AG04450 (cell line): ENCODE measurements around the gene TRIM40. TPM values are rescaled to one million over a fixed set of nuclear protein-coding genes. Genes with fewer than 3 reads are reported as not detected.
A peak's percentile ranks its signal among the peaks of the same experiment; 100 is the strongest.

Experiments
- CTCF ChIA-PET: fragments of 300-600, 350-600 bp; formaldehyde crosslinking; extraction: SDS; loops from one replicate; lab custom pipeline; 2022; ENCODE audit warnings: antibody characterized with exemption, inconsistent platforms; lab: Charles Lee
- POLR2A ChIA-PET: fragments of 350-600 bp; formaldehyde crosslinking; extraction: SDS; loops from one replicate; lab custom pipeline; 2021; ENCODE audit warnings: antibody characterized with exemption, inconsistent platforms; lab: Yijun Ruan, JAX
- DNase-seq: peaks from one replicate; pipeline ENCODE4 v3.0.0-alpha.2; 2011; ENCODE audit warnings: low read depth, low spot score
- H3K27ac ChIP-seq: one replicate; pipeline ENCODE4 v1.5.1; 2012; ENCODE audit warnings: low read depth, low read length, control low read depth
- H3K27me3 ChIP-seq: one replicate; pipeline ENCODE4 v1.6.0; 2012; ENCODE audit warnings: low read length; ENCODE audit not compliant: control insufficient read depth, insufficient read depth
- H3K4me3 ChIP-seq: 2 replicates; pipeline ENCODE4 v1.5.1; 2011; ENCODE audit warnings: mild to moderate bottlenecking, low read depth, low read length, control low read depth
- H3K9me3 ChIP-seq: 2 replicates; pipeline ENCODE4 v1.5.1; 2012; ENCODE audit warnings: low read length; ENCODE audit not compliant: control insufficient read depth, insufficient read depth
- polyA plus RNA-seq: library from polyadenylated mRNA; depleted of rRNA; stranded (reverse); fragments of >200 nt; gene quantifications from 2 replicates; pipeline ENCODE4 v1.2.3, GENCODE V29; 2011
- TF ChIP-seq, protein P1 (sequence below): IDR thresholded peaks from 2 replicates; pipeline ENCODE4 v1.5.1; 2011; ENCODE audit warnings: low read depth, low read length, control low read depth, inconsistent platforms

TRIM40 gene
- polyA plus RNA-seq, 1 experiment: not detected

DNA sequence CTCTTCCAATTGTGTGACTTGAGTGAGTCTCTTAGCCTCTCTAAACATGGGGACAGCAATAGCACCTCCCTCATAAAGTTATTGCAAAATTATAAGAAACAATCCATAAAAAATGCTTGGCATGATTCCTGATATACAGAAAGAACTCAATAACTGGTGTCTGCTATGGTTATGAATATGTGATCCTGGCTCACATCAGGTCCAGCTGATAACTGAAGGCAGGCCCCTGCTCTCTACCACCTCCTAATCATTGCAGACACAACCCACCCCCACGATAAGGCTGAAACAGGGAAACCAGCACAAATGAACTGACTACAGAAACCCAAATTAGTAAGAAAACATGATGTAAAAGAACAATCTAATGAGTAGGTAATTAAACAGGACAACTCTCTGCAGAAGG lies 32.8 kb downstream of the TRIM40 start:
- CTCF ChIA-PET: interaction anchor here (0.6 to 1.6 kb wide), 3 partner anchors 14 to 65 kb away, joined by 5 to 6 read pairs (median 6); no protein-coding TSS in a partner anchor
- TF ChIP-seq, protein P1, sequence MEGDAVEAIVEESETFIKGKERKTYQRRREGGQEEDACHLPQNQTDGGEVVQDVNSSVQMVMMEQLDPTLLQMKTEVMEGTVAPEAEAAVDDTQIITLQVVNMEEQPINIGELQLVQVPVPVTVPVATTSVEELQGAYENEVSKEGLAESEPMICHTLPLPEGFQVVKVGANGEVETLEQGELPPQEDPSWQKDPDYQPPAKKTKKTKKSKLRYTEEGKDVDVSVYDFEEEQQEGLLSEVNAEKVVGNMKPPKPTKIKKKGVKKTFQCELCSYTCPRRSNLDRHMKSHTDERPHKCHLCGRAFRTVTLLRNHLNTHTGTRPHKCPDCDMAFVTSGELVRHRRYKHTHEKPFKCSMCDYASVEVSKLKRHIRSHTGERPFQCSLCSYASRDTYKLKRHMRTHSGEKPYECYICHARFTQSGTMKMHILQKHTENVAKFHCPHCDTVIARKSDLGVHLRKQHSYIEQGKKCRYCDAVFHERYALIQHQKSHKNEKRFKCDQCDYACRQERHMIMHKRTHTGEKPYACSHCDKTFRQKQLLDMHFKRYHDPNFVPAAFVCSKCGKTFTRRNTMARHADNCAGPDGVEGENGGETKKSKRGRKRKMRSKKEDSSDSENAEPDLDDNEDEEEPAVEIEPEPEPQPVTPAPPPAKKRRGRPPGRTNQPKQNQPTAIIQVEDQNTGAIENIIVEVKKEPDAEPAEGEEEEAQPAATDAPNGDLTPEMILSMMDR: no peak

DNA sequence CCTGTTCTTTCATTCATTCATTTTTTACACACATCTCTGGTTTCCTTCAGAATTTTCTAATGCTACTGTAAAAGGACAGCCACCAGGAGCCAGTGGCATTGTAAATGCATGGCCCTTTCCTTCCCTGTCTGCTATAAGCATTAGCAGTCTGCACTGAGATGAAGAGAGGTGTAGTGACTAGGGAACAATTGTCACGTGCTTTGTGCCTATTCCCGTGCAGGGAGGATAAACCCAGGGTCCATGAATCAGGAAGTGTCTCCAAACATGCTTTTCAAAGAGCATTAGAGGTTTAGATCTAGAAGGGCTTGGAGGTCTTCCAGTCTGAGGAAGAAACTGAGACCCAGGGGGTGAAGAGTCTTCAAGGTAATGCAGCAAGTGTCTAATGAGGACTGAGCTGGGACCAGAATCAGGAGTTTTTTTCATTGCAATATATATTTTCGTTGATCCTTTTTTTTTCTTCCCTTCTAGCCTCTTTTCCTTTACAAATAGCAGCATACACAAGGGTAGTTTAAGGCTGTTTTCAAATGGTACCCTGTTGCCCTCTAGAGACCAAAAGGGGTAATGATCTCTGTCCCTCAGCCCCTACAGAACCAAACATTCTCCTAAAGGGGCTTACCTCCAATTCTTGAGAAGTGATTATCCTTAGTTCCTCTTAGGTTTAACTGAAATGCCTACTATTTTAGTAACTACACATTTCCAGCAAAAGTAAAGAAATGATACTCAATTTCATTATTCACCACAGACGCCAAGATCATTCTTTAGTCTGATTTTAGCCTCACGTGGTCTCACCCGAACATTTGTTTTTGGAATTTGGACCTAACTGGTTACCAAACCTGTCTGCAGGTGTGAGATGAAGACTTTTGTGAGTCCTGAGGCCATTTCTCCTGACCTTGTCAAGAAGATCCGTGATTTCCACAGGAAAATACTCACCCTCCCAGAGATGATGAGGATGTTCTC lies 34.0 kb downstream of the TRIM40 start:
- peak; percentile 21 for DNase-seq
- no peak overlapping the region for H3K4me3 ChIP-seq
- peaks cover 61% of the 10 kb centered on the region for H3K27me3 ChIP-seq
- ChIA-PET POLR2A (no interaction called here), CTCF (no interaction called here)
- no peaks in the 10 kb centered on the region; the same call in 1 of the 2 replicates for H3K9me3 ChIP-seq
- TF ChIP-seq, protein P1: peak; percentile 86
- H3K27ac ChIP-seq: no peak overlapping the region

More for the DNA sequence above, 32.8 kb downstream of the TRIM40 start:
- Histone ChIP-seq H3K9me3 (no peaks in the 10 kb centered on the region; the same call in 1 of the 2 replicates), H3K27ac (no peak overlapping the region), H3K27me3 (peaks cover 66% of the 10 kb centered on the region), H3K4me3 (no peak overlapping the region)
- DNase-seq: no peak
- POLR2A ChIA-PET: no interaction called here

DNA sequence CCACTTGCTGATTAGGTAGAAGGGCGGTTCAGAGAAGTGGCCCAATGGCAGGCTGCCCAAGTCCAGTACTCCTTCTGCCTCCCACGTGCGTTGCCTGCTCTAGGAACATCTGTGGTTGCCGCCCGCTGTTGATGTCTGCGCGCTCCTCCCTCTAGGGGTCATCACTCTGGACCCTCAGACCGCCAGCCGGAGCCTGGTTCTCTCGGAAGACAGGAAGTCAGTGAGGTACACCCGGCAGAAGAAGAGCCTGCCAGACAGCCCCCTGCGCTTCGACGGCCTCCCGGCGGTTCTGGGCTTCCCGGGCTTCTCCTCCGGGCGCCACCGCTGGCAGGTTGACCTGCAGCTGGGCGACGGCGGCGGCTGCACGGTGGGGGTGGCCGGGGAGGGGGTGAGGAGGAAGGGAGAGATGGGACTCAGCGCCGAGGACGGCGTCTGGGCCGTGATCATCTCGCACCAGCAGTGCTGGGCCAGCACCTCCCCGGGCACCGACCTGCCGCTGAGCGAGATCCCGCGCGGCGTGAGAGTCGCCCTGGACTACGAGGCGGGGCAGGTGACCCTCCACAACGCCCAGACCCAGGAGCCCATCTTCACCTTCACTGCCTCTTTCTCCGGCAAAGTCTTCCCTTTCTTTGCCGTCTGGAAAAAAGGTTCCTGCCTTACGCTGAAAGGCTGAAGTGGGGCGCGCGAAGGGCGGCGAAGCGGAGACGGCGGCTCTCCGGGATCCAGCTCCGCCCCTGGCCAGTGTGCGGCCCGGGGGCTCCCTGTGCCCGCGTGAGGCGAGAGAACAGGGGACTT lies 35.9 kb downstream of the TRIM40 start:
- Histone ChIP-seq H3K27ac (no peak overlapping the region), H3K27me3 (peaks cover 61% of the 10 kb centered on the region), H3K9me3 (no peaks in the 10 kb centered on the region; the same call in 1 of the 2 replicates), H3K4me3 (no peak overlapping the region)
- POLR2A ChIA-PET: no interaction called here
- CTCF ChIA-PET: interaction anchor here (0.9 to 1.1 kb wide), 2 partner anchors 40 to 70 kb away, joined by 3 to 9 read pairs; no protein-coding TSS in a partner anchor
- DNase-seq: no peak
- TF ChIP-seq, protein P1: no peak

DNA sequence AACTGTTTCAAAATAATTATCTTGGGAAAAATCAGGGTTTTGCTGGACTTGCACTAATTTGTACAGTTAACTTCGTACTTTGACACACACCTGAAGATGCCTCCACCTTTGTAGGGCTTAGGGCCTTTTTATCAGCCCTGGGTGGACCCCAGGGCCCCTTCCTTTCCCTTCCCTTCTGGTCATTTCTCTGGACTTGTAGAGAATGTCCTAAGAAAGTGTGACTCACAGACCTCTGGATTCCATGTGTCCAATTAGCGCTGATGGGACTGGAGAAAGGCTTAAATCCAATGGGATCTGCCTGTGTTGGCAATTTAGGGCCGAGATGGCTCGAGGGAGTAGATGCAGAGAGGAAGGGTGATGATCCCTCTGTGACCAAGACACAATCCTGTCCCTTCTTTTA lies 36.7 kb downstream of the TRIM40 start:
- peaks cover 53% of the 10 kb centered on the region for H3K27me3 ChIP-seq
- ChIA-PET CTCF (no interaction called here), POLR2A (no interaction called here)
- H3K27ac ChIP-seq: no peak overlapping the region
- no peak overlapping the region for H3K4me3 ChIP-seq
- TF ChIP-seq, protein P1: no peak
- no peak for DNase-seq
- H3K9me3 ChIP-seq: no peaks in the 10 kb centered on the region; the same call in 1 of the 2 replicates
